ENCODE measurements around the gene SLC2A5. TPM values are rescaled to one million over a fixed set of nuclear protein-coding genes. Genes with fewer than 3 reads are reported as not detected.

The SLC2A5 gene
- total and polyA plus RNA-seq, 9 of the 15 experiments (the other 6 are each of a cell fraction or from before 2014, with no cell fraction given): 0.08 TPM; not detected in 8

- no peak for TF ChIP-seq ZFP36 (IDR thresholded peaks at IDR 0.05; ENCODE audit: low read depth, low read length, partially characterized antibody)
- no peak for TF ChIP-seq MEF2A (IDR thresholded peaks at IDR 0.05; ENCODE audit: control insufficient read depth, low read depth, low read length)
- 0 out of 2 replicates have a peak, but pooled peaks have one; percentile 21 for TF ChIP-seq ZNF165 (CRISPR knock-in tag; IDR thresholded peaks at IDR 0.05; ENCODE audit: borderline replicate concordance)
- TF ChIP-seq E2F3 (CRISPR knock-in tag; IDR thresholded peaks at IDR 0.05): 0 out of 2 replicates have a peak, but pooled peaks have one; percentile 19
- TF ChIP-seq ZBTB9 (CRISPR knock-in tag; IDR thresholded peaks at IDR 0.05): no peak
- no peak for TF ChIP-seq ETS2 (tag; IDR thresholded peaks at IDR 0.05; ENCODE audit: borderline replicate concordance, poor library complexity, severe bottlenecking)
- TF ChIP-seq RBM39 (optimal IDR thresholded peaks at IDR 0.05; ENCODE audit: low read depth, low read length): no peak
- TF ChIP-seq RBM34 (IDR thresholded peaks at IDR 0.05; ENCODE audit: borderline replicate concordance, insufficient read depth, low read length): no peak
- no peak for TF ChIP-seq FUS (optimal IDR thresholded peaks at IDR 0.05; ENCODE audit: low read depth, low read length)
Measured at GRCh38 chr1:9071554-9072235, 2.3 kb upstream of the SLC2A5 start (continued).

- H3K4me2 ChIP-seq (ENCODE audit: insufficient read depth, low read length): no peak overlapping the region
- no peaks in the 10 kb centered on the region for H3K9me3 ChIP-seq (replicated peaks; ENCODE audit: control insufficient read depth, insufficient read depth, low read depth, low read length)
- BruUV-seq (replicated peaks): no TSS peak
- no peak overlapping the region for H3K4me3 ChIP-seq
- WGBS (ENCODE audit: insufficient coverage, low coverage, missing lambda C conversion rate): 6% methylated on average over 7 of the region's 7 CpGs
- DNase-seq (ENCODE audit: extremely low read depth in 1 of 4, low spot score in 3 of 4) (no peak), ATAC-seq (no peak), FAIRE-seq (no peak)
- no peak for TF ChIP-seq ZNF444 (CRISPR knock-in tag; IDR thresholded peaks at IDR 0.05)
- no peak for TF ChIP-seq BHLHE40 (IDR thresholded peaks at IDR 0.05; ENCODE audit: low read length)
- no peak for TF ChIP-seq KDM2B (CRISPR knock-in tag; IDR thresholded peaks at IDR 0.05)
- intact Hi-C loops (cut with micrococcal nuclease): no loop called here
- POLR2A ChIA-PET: no interaction called here
- H4K20me1 ChIP-seq (replicated peaks; ENCODE audit: control insufficient read depth, insufficient read depth, low read length): no peaks in the 10 kb centered on the region
- no peaks in the 10 kb centered on the region for H3K9me1 ChIP-seq (ENCODE audit: control insufficient read depth, insufficient read depth, low read length)
- no peak overlapping the region for H3K9ac ChIP-seq (ENCODE audit: insufficient read depth in 1 of 2, low read depth in 2 of 2, low read length in 2 of 2)
- no peak overlapping the region for H2AFZ ChIP-seq (ENCODE audit: low read depth, low read length)
- no peak overlapping the region for H3K27ac ChIP-seq (ENCODE audit: extremely low read depth, low read depth, low read length)
- in situ Hi-C loops (cut with MboI): no loop called here
- no peaks in the 10 kb centered on the region for H3K79me2 ChIP-seq (ENCODE audit: control insufficient read depth, insufficient read depth, low read length)
- H3K27me3 ChIP-seq (ENCODE audit: control insufficient read depth in 2 of 2, insufficient read depth in 2 of 2, low read length in 2 of 2): peaks cover 24 to 61% of the 10 kb centered on the region in 2 experiments
- H3K4me1 ChIP-seq (replicated peaks in 1 of 2; ENCODE audit: control insufficient read depth in 2 of 2, insufficient read depth in 2 of 2, low read length in 2 of 2): peaks cover 0 to 14% of the 10 kb centered on the region in 2 experiments; a peak in 4 of 5 replicates
- CTCF ChIA-PET (ENCODE audit: low intra/inter-chr PET ratio): no interaction called here
- no peaks in the 10 kb centered on the region for H3K36me3 ChIP-seq (ENCODE audit: control insufficient read depth, insufficient read depth, low read length)
Measured at GRCh38 chr1:9070486-9070885, 1.1 kb upstream of the SLC2A5 start.
